Pancreas (tissue), 10 donors: ENCODE measurements around the gene MZT2A. TPM values are rescaled to one million over a fixed set of nuclear protein-coding genes. Genes with fewer than 3 reads are reported as not detected.
"Not testable (repeated sequence)": the region's sequence is repeated elsewhere in the genome, so short reads cannot be mapped to it uniquely, and the experiment has no call there.

Experiments
- ATAC-seq, 4 donors: fragments of 200-7000 bp; cut with Tn5 transposase; one replicate each; pipeline versions ENCODE4 v1.8.0 to v1.9.1; 2020; ENCODE audit warnings: mild to moderate bottlenecking in 4 of 4, moderate library complexity in 4 of 4
- DNase-seq, 6 donors: peaks; one replicate each; pipeline ENCODE4 v3.0.0-alpha.2; 2020
- FAIRE-seq: peaks from 2 replicates; lab custom pipeline; 2012; peaks lifted over from hg19 to GRCh38; lab: Jason Lieb, UNC
- H3K27ac ChIP-seq, 4 donors: fragments of 200-600 bp; sonication (generic); 1 replicate in 3 of 4; 2 replicates in 1 of 4; pipeline versions ENCODE4 v1.5.0 to v1.8.0; 2020
- H3K27me3 ChIP-seq, 4 donors: fragments of 200-600 bp; one replicate each; pipeline ENCODE4 v1.8.0; 2021
- H3K36me3 ChIP-seq, 3 donors: fragments of 200-600 bp; sonication (generic) in 1 of 3; one replicate each; pipeline versions ENCODE4 v1.5.0 to v1.8.0; 2020 to 2021
- H3K4me1 ChIP-seq, 3 donors: fragments of 200-600 bp; one replicate each; pipeline ENCODE4 v1.8.0; 2021
- H3K4me3 ChIP-seq, 4 donors: fragments of 200-600 bp; sonication (generic) in 2 of 4; one replicate each; pipeline versions ENCODE4 v1.5.0 to v1.8.0; 2020 to 2021
- H3K9me3 ChIP-seq, 4 donors: fragments of 200-600 bp; one replicate each; pipeline ENCODE4 v1.8.0; 2021
- WGBS, 2 donors: extraction: QIAGEN DNeasy Blood & Tissue Kit; methylation state at CpG; one replicate each; pipeline ENCODE4 v1.1.7; 2013; 5-methylcytosine and 5-hydroxymethylcytosine counted together
- intact Hi-C, 3 donors: fragments of 100-400 bp; cut with DNase I; formaldehyde crosslinking; loops; one replicate each; pipeline versions ENCODE4 v1.11.1 to v1.14.2; 2022
- polyA plus RNA-seq, 2 donors: library from polyadenylated mRNA; stranded (reverse); fragments of 200-250 nt; gene quantifications; one replicate each; pipeline ENCODE4 v1.2.3, GENCODE V29; 2013
- total RNA-seq, 6 donors: library from RNA; stranded (reverse); fragmentation: NEBNext Ultra II Directional in 4 of 6; extraction: Animal tissue kit (Norgen Biotek cat#: 25700) in 4 of 6; gene quantifications; one replicate each; pipeline versions ENCODE4 v1.2.1 to v1.2.4, GENCODE V29; 2021 to 2023
- TF ChIP-seq, protein P1 (sequence below), 4 donors: fragments of 200-600 bp; sonication (generic) in 3 of 4; IDR thresholded peaks; one replicate each; pipeline versions ENCODE4 v1.5.0 to v1.8.0; 2021; ENCODE audit warnings: antibody characterized with exemption in 4 of 4
- donor health status: healthy with polysubstance abuse.
- donor health status: DM: no; HTN: no; CAD: no; lungs with moderate emphysema.
- donor health status: DM: no; HTN: no; CAD: no.
- donor health status: control.
- donor health status: control.
- donor health status: Bipolar disorder and iron deficiency.
- donor health status: DM: yes; HTN: yes; CAD: no.
- donor health status: DM: no; HTN: no; CAD: no.
- donor health status: DM: no; HTN: no; CAD: no.
- donor health status: DM: yes; HTN: yes; CAD: no.

MZT2A gene
- total and polyA plus RNA-seq, 8 donors: 38.7 to 106 (median 59.2) TPM

- WGBS, 2 donors: 87 to 90% methylated on average over 9 to 10 of the region's 10 CpGs
- no peak overlapping the region for H3K27ac ChIP-seq
- TF ChIP-seq, protein P1, sequence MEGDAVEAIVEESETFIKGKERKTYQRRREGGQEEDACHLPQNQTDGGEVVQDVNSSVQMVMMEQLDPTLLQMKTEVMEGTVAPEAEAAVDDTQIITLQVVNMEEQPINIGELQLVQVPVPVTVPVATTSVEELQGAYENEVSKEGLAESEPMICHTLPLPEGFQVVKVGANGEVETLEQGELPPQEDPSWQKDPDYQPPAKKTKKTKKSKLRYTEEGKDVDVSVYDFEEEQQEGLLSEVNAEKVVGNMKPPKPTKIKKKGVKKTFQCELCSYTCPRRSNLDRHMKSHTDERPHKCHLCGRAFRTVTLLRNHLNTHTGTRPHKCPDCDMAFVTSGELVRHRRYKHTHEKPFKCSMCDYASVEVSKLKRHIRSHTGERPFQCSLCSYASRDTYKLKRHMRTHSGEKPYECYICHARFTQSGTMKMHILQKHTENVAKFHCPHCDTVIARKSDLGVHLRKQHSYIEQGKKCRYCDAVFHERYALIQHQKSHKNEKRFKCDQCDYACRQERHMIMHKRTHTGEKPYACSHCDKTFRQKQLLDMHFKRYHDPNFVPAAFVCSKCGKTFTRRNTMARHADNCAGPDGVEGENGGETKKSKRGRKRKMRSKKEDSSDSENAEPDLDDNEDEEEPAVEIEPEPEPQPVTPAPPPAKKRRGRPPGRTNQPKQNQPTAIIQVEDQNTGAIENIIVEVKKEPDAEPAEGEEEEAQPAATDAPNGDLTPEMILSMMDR (IDR thresholded peaks at IDR 0.05): no peak
- DNase-seq (peak in 1 of 6 donors; percentile 41), ATAC-seq (no peak), FAIRE-seq (no peak)
- H3K27me3 ChIP-seq: no peaks in the 10 kb centered on the region
- H3K4me3 ChIP-seq: no peak overlapping the region
- H3K36me3 ChIP-seq: peaks cover 0 to 11% (median 3%) of the 10 kb centered on the region in 3 donors
- no peaks in the 10 kb centered on the region for H3K9me3 ChIP-seq
- intact Hi-C loops: no loop called here
- no peaks in the 10 kb centered on the region for H3K4me1 ChIP-seq
These were observed 28.3 kb upstream of the MZT2A start for GRCh38 chr2:131520526-131520925.

DNA sequence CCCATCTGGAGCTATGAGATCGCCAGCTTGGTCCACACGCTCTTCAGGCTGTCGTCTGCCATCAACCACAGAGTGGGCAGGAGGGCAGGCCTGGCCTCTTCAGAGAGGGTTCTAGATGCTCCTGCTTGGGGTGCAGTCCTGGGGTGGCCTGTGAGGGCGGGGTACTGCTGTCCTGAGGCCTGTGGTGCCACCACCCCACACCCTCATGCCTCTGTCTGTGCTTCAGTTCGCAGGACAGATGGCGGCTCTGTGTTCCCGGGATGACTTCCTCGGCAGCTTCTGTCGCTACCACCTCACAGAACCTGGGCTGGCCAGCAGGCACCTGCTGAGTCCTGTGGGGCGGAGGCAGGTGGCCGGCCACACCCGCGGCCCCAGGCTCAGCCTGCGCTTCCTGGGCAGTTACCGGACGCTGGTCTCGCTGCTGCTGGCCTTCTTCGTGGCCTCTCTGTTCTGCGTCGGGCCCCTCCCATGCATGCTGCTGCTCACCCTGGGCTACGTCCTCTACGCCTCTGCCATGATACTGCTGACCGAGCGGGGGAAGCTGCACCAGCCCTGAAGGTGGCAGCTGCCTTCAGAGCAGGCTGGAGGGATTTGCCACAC, 27.8 kb upstream of the MZT2A start:
- intact Hi-C loops, H3K9me3 ChIP-seq, H3K27ac ChIP-seq, H3K4me1 ChIP-seq, FAIRE-seq, ATAC-seq, H3K4me3 ChIP-seq, H3K27me3 ChIP-seq: not testable (repeated sequence)
- peak in 1 of 6 donors; percentile 20 for DNase-seq
- 88 to 92% methylated on average over 14 to 24 of the region's 24 CpGs for WGBS, 2 donors
- H3K36me3 ChIP-seq: peaks cover 0 to 11% (median 3%) of the 10 kb centered on the region in 3 donors

DNA sequence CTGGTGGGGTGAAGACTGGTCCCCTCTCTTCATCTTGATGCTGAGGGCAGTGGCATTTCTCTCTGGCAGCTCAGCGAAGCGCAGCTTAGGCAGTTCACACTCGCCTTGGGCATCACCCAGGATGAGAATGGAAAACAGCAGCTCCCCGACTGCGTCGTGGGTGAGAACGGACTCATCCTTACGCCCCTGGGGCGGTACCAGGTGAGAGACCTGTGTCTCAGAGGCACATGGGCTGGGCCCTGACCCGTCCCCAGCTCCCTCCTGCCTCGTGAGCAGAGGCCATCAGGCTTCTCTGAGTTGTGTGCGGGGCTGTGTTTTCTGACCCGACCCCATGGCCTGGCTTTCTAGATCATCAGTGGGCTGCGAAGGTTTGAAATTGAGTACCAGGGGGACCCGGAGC, 27.3 kb upstream of the MZT2A start:
- Histone ChIP-seq H3K4me1 (no peaks in the 10 kb centered on the region), H3K27ac (no peak overlapping the region), H3K4me3 (no peak overlapping the region), H3K27me3 (no peaks in the 10 kb centered on the region), H3K9me3 (no peaks in the 10 kb centered on the region), H3K36me3 (peaks cover 0 to 11% (median 3%) of the 10 kb centered on the region in 3 donors)
- DNase-seq: peak in 2 of 6 donors; percentile 44 to 45
- intact Hi-C loops: no loop called here
- 93 to 95% methylated on average over 15 of the region's 15 CpGs for WGBS, 2 donors
- TF ChIP-seq, protein P1 (IDR thresholded peaks at IDR 0.05): no peak
- no peak for ATAC-seq
- FAIRE-seq: no peak

- not testable (repeated sequence) for FAIRE-seq
These were observed 26.3 kb upstream of the MZT2A start for GRCh38 chr2:131518531-131518930.

GRCh38 chr2:131517856-131518255, 25.7 kb upstream of the MZT2A start:
- H3K4me1 ChIP-seq, ATAC-seq, H3K4me3 ChIP-seq, H3K9me3 ChIP-seq, H3K27me3 ChIP-seq, H3K27ac ChIP-seq, FAIRE-seq, intact Hi-C loops: not testable (repeated sequence)
- peak in 1 of 6 donors; percentile 43 for DNase-seq
- 86 to 91% methylated on average over 15 to 16 of the region's 16 CpGs for WGBS, 2 donors
- peaks cover 0 to 15% (median 3%) of the 10 kb centered on the region in 3 donors for H3K36me3 ChIP-seq

More at GRCh38 chr2:131518531-131518930, 26.3 kb upstream of the MZT2A start:
- H3K27me3 ChIP-seq, H3K27ac ChIP-seq, H3K4me1 ChIP-seq, H3K9me3 ChIP-seq, H3K4me3 ChIP-seq, intact Hi-C loops, ATAC-seq: not testable (repeated sequence)
- 93 to 96% methylated on average over 6 to 11 of the region's 11 CpGs for WGBS, 2 donors
- peaks cover 0 to 15% (median 3%) of the 10 kb centered on the region in 3 donors for H3K36me3 ChIP-seq
- DNase-seq: peak in 1 of 6 donors; percentile 13

DNA sequence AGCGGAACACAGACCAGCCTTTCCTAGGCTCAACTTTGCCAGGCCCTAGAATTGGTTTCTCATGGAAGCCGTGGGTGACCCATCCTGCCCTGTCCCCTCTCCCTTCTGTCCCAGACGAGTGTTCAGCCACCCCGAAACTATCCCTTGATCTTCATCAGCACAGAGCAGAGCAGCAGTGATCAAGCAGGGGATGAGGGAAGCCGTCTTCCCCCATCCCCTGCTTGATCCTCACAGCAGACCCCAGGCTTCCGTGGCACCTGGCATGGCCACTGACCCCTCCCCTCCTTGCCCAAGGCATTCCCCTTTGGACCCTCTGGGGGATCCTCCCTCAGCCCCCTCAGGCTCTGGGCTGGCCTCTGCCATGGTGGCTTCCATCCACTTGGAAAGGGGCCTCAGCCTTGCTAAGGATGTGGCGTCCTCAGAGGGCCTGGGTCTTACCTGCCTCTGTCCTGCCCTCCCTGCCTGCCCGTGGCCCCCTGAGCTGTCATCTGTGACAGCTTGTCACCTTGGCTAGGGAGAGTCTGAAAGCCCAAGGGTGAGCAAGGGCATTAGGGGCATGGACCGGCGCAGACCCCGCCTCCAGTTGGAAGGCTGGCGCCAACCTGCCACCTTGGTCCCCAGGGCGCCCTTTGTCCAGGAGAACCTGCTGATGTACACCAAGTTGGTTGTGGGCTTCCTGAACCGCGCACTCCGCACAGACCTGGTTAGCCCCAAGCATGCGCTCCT, 25.1 kb upstream of the MZT2A start:
- peaks cover 0 to 15% (median 3%) of the 10 kb centered on the region in 3 donors for H3K36me3 ChIP-seq
- no peak for FAIRE-seq
- TF ChIP-seq, protein P1 (IDR thresholded peaks at IDR 0.05): no peak
- DNase-seq: peak in 1 of 6 donors; percentile 43
- H3K27me3 ChIP-seq: no peaks in the 10 kb centered on the region
- no peak for ATAC-seq
- H3K27ac ChIP-seq: no peak overlapping the region
- intact Hi-C loops: no loop called here
- no peaks in the 10 kb centered on the region for H3K4me1 ChIP-seq
- H3K4me3 ChIP-seq: no peak overlapping the region
- no peaks in the 10 kb centered on the region for H3K9me3 ChIP-seq
- 95 to 96% methylated on average over 17 of the region's 17 CpGs for WGBS, 2 donors

GRCh38 chr2:131516621-131517020, 24.4 kb upstream of the MZT2A start:
- ATAC-seq: peak in 3 of 4 donors; percentile 23 to 67 (median 55)

More at GRCh38 chr2:131516621-131517020, 24.4 kb upstream of the MZT2A start:
- FAIRE-seq, H3K27me3 ChIP-seq, H3K9me3 ChIP-seq, H3K4me3 ChIP-seq, H3K27ac ChIP-seq, intact Hi-C loops, H3K4me1 ChIP-seq: not testable (repeated sequence)
- peaks cover 0 to 15% (median 3%) of the 10 kb centered on the region in 3 donors for H3K36me3 ChIP-seq
- 67 to 68% methylated on average over 11 of the region's 11 CpGs for WGBS, 2 donors
- DNase-seq: peak in 4 of 6 donors; percentile 13 to 65 (median 36)
